ENCODE data around the gene PKNOX2.

GRCh38 chr11:125141686-125142535 is 22.6 kb upstream of the PKNOX2 start:
- TF ChIP-seq SUZ12 (IDR thresholded peaks at IDR 0.05; ENCODE audit: low read length) (0 out of 2 replicates have a peak, but pooled peaks have one; percentile 14), POLR2AphosphoS5 (IDR thresholded peaks at IDR 0.05; ENCODE audit: low read depth, low read length) (peak; percentile 37; the same call in 1 of the 2 replicates), CTCF (IDR thresholded peaks at IDR 0.05; ENCODE audit: control extremely low read depth in 1 of 3, insufficient read depth in 1 of 3, low read depth in 1 of 3, low read length in 3 of 3) (peak; percentile 87 to 95 (median 89)), JUN (IDR thresholded peaks at IDR 0.05; ENCODE audit: low read depth, low read length) (0 out of 2 replicates have a peak, but pooled peaks have one; percentile 14)

Data from H1 (cell line).